SU-DHL-6 (cell line): ENCODE data around the gene PDE1C.

Experiments used
- EZH2phosphoT487 ChIP-seq: fragments of 200-600 bp; sonication (generic), shearing (Covaris generic); conservative IDR thresholded peaks from 2 replicates; pipeline ENCODE4 v1.6.1; 2018; ENCODE audit warnings: mild to moderate bottlenecking, antibody characterized with exemption, low read length, moderate library complexity, mixed read lengths
- TF ChIP-seq, protein P1 (sequence below): fragments of 200-600 bp; sonication (generic); IDR thresholded peaks from one replicate; pipeline ENCODE4 v1.5.1; 2017; ENCODE audit warnings: antibody characterized with exemption, mild to moderate bottlenecking, low read length, moderate library complexity; ENCODE audit not compliant: insufficient read depth, poor library complexity, severe bottlenecking

DNA sequence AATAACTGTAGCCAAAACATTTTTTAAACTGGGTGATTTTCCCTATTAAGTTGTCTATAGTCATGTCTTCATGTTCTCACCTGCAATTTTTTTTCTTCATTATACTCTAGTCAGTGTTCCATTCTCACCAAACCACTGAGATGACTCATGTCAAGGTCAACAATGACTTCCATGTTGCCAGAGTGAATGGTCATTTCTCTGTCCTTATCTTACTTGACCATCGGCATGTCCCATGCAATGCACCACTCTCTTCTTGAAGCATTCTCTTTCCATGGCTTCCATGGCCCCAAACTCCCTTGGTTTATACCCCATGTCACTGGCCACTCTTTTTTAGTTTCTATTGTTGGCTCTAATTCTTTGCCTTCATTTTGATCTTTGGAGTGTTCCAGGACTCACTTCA, 209.3 kb downstream of the PDE1C start:
- TF ChIP-seq, protein P1, sequence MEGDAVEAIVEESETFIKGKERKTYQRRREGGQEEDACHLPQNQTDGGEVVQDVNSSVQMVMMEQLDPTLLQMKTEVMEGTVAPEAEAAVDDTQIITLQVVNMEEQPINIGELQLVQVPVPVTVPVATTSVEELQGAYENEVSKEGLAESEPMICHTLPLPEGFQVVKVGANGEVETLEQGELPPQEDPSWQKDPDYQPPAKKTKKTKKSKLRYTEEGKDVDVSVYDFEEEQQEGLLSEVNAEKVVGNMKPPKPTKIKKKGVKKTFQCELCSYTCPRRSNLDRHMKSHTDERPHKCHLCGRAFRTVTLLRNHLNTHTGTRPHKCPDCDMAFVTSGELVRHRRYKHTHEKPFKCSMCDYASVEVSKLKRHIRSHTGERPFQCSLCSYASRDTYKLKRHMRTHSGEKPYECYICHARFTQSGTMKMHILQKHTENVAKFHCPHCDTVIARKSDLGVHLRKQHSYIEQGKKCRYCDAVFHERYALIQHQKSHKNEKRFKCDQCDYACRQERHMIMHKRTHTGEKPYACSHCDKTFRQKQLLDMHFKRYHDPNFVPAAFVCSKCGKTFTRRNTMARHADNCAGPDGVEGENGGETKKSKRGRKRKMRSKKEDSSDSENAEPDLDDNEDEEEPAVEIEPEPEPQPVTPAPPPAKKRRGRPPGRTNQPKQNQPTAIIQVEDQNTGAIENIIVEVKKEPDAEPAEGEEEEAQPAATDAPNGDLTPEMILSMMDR = no peak
- TF ChIP-seq EZH2phosphoT487 = no peak
